Activated CD4-positive, alpha-beta T cell treated with anti-CD3 and anti-CD28 coated beads, Interleukin-2, amount 50 U/mL, for 24 hours (primary cell): ENCODE results near the gene FZD7.

Source experiments
- DNase-seq, 2 donors: peaks; one replicate each; pipeline ENCODE4 v3.0.0-alpha.2; 2020; ENCODE audit warnings: low read depth in 1 of 2, low spot score in 1 of 2

The FZD7 gene

DNA sequence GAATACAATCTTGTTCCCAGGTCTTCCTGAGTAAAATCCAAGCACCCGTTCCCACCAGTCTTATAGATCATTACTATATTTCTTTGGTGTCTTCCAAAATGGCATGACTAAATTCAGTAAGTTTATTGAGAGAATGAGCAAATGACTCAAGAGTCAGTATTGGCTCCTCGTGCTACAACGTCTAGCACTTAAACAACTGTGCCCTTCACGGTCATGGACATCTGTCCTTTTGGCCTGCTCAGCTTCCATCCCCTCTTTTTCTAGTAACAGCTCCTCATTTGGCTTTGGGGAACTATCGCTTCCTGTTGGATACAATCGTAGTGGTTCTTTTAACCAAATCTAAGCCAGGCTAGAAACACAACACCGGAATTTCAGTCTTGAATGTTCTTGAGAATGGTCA, 24.1 kb upstream of the FZD7 start:
- DNase-seq: no peak

- DNase-seq: no peak
These were observed 19.3 kb upstream of the FZD7 start for GRCh38 chr2:202014318-202014717.

DNA sequence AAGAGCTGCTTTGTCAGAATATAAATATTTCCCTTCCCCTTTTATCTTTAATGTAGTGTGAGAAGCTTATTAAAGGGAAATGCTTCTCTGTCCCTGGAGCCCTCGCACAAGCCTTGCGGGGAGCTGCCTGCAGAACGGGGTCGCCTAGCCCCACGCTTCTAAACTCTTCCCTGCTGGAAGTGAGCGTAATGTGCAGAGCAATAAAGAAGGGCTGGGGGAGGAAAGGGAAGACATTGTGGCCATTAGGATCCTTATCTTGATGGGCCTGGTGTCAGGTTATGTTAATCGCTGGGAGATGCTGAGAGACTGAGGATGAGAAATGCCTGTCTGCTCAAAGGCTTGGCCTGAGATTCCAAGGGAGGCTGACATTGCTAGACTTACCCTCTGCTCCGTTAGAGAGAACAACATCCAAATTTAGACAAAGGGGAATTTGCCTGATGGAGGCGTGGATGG, 18.9 kb upstream of the FZD7 start:
- DNase-seq: no peak

DNA sequence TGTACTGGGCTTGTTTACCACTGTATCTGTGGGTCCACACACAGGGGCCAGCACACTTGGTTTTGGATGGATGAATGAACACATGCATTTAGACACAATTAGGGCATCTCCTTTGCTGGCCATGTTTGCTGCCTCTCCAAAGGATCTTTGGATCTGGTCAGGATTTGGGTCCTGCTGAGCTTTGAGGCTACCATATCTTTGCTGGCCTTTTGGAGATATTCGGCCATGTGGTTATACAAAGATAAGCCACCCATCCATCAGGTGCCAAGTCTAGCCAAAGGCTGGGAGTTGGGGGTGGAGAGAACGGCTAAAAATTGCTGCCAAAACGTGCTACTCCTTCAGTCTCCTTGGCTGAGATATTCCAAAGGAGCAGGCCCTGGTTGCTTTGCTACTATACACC, 18.2 kb upstream of the FZD7 start:
- DNase-seq: no peak

DNA sequence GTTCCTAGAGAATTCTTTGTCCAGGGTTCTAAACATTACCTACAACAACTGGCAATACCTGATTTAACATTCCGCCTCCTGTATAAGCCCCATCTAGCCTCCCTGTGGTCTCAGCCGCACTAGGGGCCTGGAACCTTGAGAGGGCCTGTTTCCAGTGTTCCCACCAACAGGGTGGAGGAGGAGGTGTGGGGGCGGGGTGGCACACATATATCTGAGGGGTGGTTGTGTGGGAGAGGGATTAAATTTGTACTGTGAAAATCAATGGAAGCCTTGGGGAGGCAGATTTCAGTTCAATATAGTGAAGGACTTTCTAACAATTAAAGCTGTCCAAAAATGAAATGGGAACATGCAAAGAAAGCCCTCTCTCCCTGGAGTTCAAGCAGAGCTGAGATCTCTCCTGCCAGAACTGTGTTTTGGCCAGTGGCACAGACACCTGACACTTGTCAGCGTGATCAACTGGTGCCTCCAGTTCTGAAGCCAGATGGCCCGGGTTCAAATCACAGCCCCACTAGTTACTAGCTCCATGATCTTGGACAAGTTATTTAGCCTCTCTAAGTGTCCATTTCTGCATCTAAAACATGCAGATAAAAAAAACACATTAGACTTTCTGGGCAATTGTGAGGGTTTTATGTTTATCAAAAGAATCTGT, 17.0 kb upstream of the FZD7 start:
- no peak for DNase-seq

DNA sequence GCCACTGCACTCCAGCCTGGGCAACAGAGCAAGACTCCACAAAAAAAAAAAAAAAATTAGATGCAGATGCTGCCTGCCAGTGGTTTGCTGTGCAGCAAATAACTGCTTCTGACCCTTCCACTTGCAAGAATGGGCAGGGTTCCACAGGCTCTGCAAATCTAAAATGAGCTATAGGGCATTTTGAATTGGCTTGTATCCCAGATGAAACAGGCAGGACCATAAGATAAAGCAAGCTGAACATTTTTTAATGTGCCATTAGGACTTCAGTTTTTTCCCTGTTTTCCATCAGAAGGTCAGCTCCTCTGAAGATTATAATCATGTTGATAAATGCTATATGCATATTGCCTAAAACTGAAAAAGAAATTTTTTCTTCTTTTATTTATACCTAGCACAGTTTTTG, 15.7 kb upstream of the FZD7 start:
- DNase-seq: no peak

DNA sequence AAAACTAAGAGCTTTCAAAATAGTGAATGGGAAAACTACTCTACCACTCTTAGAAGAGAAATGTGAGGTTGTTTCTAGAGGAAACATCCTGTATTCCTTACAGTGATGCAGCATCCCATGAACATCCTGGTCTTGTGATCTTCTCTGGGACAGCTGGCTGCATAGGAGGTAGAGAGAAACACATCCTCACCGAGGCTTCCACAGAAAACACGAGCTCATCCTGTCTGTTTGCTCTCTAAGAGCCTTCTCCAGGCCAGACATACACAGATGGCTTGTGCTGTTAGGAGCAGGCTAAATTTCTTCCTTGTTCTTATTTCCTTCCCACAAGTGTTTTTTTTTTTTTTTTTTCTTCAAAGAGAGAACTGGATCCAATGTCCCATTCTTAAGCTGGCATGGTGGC, 14.7 kb upstream of the FZD7 start:
- DNase-seq: no peak

DNA sequence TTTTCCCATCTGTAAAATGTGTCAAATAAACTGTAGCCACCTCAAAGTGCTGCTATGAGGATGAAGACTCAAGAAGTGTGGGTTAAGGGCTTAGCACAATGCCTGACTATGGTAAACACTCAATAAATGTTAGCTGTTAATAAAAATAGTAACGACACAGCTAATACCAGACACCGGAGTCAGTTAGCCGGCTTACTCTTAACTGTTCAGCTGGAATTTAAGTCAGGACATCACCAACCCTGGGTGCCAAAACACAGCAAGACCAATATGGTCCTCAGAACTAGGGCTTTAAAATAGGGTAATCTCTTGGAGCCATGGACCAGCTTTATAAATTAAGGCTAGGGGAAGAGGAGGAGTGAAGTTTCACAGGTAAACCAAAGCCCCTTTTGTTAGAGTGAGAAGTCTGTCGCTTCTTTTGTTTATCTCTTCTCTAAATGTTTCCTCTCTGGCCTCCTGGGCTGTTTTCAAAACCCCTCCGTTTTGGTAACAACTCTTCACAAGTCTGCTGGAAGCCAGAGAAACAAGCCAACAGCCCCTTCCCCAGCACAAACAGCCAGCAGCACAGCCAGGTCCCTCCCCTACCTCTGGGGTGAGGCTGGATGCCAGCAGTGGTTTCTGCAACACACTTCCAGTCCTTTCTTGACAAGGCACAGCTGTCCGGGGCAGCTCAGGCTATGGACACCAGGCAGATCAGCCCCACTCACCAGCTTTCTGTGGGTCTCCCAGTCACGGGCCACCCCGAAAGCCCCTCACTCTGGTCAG, 13.8 kb upstream of the FZD7 start:
- no peak for DNase-seq

- no peak for DNase-seq
These were observed 10.9 kb upstream of the FZD7 start for GRCh38 chr2:202022755-202023154.

- no peak for DNase-seq
These were observed 10.3 kb upstream of the FZD7 start for GRCh38 chr2:202023198-202023903.

- no peak for DNase-seq
These were observed 9.8 kb upstream of the FZD7 start for GRCh38 chr2:202023904-202024266.

- DNase-seq: no peak
These were observed 8.8 kb upstream of the FZD7 start for GRCh38 chr2:202024871-202025270.

GRCh38 chr2:202025816-202026215, 7.8 kb upstream of the FZD7 start:
- DNase-seq: no peak

DNA sequence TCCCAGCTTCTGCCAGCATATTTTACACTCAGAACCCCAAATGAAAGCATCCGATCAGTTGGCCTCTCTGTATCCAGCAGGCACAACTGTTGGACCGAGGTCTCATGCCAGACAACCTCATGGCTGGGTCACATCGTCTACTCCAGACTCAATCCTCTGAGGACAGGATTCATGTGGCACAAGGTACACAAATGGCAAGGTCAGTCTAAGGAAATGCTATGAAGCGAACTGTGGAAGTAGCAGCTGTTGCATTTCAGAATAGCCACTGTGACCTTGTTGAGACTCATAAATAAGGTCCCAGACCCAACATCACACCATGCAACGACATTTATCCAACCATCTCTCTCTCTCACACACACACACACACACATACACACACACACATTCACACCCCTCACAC, 7.1 kb upstream of the FZD7 start:
- no peak for DNase-seq

DNA sequence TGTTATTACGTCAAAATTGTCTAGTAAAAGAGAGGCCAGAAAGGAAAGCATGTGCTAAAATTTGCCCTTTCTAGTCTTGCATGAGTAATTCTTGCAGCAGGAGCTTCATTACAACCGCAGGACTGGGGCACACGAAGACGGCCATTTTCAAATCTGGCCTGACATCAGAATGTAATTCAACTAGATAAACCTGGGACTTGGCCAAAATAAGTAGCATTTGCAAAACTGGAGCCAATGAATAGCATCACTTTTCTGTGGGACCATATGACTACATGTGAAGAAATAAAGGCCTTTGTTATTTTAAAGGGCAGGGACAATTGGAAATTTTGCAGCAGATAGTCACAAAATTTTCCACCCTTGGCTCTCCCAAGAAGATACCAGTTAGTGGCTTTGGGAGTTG, 3.0 kb upstream of the FZD7 start:
- no peak for DNase-seq

DNA sequence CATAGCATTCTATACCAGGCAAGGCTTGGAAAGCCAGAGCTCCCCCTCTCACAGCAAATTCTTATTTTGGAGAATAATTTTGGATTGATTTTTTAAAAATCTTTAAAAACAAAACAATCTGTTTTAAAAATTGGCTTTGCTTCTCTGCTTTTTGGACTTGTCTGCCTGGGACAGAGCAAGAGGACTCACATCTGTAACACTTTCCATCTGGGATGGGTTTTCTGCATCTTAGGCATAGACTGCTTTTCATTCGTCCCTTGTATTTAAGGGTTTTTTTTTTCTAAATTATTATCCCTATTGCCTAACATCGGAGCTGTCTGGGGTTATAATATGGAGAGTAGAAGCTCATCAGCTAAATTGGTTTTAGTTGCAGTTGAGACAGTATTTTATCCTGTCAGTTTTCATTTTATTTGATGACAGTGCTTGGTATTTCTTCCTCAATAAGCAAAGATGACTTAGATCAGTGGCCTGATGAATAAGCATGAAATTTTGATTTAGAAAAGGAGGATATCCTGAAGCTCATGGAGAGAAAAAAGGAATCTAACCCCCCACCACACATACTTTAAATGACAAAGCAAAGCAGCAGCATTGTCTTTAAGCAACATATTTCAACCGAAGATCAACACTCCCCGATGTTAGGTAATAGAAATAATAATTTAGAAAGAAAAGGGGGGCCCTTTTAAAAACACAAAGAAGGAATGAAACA, 2.3 kb upstream of the FZD7 start:
- no peak for DNase-seq

- no peak for DNase-seq
These were observed 774 bp upstream of the FZD7 start for GRCh38 chr2:202032846-202033316.

GRCh38 chr2:202034249-202035088, 814 bp downstream of the FZD7 start:
- peak in 1 of 2 donors; percentile 15 for DNase-seq

DNA sequence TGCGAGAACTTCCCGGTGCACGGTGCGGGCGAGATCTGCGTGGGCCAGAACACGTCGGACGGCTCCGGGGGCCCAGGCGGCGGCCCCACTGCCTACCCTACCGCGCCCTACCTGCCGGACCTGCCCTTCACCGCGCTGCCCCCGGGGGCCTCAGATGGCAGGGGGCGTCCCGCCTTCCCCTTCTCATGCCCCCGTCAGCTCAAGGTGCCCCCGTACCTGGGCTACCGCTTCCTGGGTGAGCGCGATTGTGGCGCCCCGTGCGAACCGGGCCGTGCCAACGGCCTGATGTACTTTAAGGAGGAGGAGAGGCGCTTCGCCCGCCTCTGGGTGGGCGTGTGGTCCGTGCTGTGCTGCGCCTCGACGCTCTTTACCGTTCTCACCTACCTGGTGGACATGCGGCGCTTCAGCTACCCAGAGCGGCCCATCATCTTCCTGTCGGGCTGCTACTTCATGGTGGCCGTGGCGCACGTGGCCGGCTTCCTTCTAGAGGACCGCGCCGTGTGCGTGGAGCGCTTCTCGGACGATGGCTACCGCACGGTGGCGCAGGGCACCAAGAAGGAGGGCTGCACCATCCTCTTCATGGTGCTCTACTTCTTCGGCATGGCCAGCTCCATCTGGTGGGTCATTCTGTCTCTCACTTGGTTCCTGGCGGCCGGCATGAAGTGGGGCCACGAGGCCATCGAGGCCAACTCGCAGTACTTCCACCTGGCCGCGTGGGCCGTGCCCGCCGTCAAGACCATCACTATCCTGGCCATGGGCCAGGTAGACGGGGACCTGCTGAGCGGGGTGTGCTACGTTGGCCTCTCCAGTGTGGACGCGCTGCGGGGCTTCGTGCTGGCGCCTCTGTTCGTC, 1.7 kb downstream of the FZD7 start:
- no peak for DNase-seq

GRCh38 chr2:202035941-202036372, 2.3 kb downstream of the FZD7 start:
- DNase-seq: no peak
